ENCODE measurements around the gene GPR4. TPM values are rescaled to one million over a fixed set of nuclear protein-coding genes. Genes with fewer than 3 reads are reported as not detected.

Gene GPR4
- total RNA-seq, 1 experiment from 2014 or later: 0.23 TPM

- intact Hi-C loops (cut with micrococcal nuclease; ENCODE audit: unreplicated experiment) (no loop called here), in situ Hi-C loops (cut with HindIII; ENCODE audit: low pct_unique_long_range_greater_than_20kb, low sequenced_read_pairs) (no loop called here)
- no peak overlapping the region for H3K27ac ChIP-seq (ENCODE audit: low read length)
- CTCF ChIA-PET: interaction anchor here (0.6 to 2.0 kb wide), 2 partner anchors 7 to 40 kb away, joined by 6 to 8 read pairs; no protein-coding TSS in a partner anchor
- no peaks in the 10 kb centered on the region for H3K36me3 ChIP-seq (ENCODE audit: control insufficient read depth, insufficient read depth, low read length)
- DNase-seq (ENCODE audit: low read depth, low spot score): no peak
- no peak overlapping the region for H3K4me3 ChIP-seq (ENCODE audit: low read depth in 2 of 2, low read length in 2 of 2)
- no TSS peak for BruUV-seq (replicated peaks)
- ATAC-seq: peak; percentile 28; the same call in 1 of the 2 replicates
- H3K27me3 ChIP-seq (ENCODE audit: control insufficient read depth, insufficient read depth, low read length): no peaks in the 10 kb centered on the region
- H3K4me1 ChIP-seq (ENCODE audit: control insufficient read depth, insufficient read depth, low read length): no peaks in the 10 kb centered on the region
- POLR2A ChIA-PET: no interaction called here
- no peak for TF ChIP-seq REST (IDR thresholded peaks at IDR 0.05; ENCODE audit: insufficient read depth in 1 of 2, low read depth in 2 of 2, low read length in 1 of 2)
- TF ChIP-seq, protein P1, sequence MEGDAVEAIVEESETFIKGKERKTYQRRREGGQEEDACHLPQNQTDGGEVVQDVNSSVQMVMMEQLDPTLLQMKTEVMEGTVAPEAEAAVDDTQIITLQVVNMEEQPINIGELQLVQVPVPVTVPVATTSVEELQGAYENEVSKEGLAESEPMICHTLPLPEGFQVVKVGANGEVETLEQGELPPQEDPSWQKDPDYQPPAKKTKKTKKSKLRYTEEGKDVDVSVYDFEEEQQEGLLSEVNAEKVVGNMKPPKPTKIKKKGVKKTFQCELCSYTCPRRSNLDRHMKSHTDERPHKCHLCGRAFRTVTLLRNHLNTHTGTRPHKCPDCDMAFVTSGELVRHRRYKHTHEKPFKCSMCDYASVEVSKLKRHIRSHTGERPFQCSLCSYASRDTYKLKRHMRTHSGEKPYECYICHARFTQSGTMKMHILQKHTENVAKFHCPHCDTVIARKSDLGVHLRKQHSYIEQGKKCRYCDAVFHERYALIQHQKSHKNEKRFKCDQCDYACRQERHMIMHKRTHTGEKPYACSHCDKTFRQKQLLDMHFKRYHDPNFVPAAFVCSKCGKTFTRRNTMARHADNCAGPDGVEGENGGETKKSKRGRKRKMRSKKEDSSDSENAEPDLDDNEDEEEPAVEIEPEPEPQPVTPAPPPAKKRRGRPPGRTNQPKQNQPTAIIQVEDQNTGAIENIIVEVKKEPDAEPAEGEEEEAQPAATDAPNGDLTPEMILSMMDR (IDR thresholded peaks at IDR 0.05): no peak
- no peak for TF ChIP-seq POLR2AphosphoS5 (IDR thresholded peaks at IDR 0.05; ENCODE audit: low read depth, low read length)
- TF ChIP-seq SIN3A (IDR thresholded peaks at IDR 0.05; ENCODE audit: borderline replicate concordance, insufficient read depth, low read depth, low read length): no peak
- no peak for TF ChIP-seq TCF7L2 (IDR thresholded peaks at IDR 0.05; ENCODE audit: low read depth, low read length)
- no peaks in the 10 kb centered on the region for H3K9me3 ChIP-seq (ENCODE audit: control insufficient read depth, insufficient read depth, low read depth, low read length)
Measured at GRCh38 chr19:45556835-45557234, 45.2 kb downstream of the GPR4 start.

- ChIA-PET CTCF (no interaction called here), POLR2A (no interaction called here)
- intact Hi-C loops (cut with micrococcal nuclease; ENCODE audit: unreplicated experiment): no loop called here
- TF ChIP-seq, protein P1 (IDR thresholded peaks at IDR 0.05): no peak
- no peak for TF ChIP-seq POLR2AphosphoS5 (IDR thresholded peaks at IDR 0.05; ENCODE audit: low read depth, low read length)
- TF ChIP-seq REST (IDR thresholded peaks at IDR 0.05; ENCODE audit: insufficient read depth in 1 of 2, low read depth in 2 of 2, low read length in 1 of 2): no peak
- no peak for TF ChIP-seq TCF7L2 (IDR thresholded peaks at IDR 0.05; ENCODE audit: low read depth, low read length)
- TF ChIP-seq SIN3A (IDR thresholded peaks at IDR 0.05; ENCODE audit: borderline replicate concordance, insufficient read depth, low read depth, low read length): no peak
- Histone ChIP-seq H3K36me3 (ENCODE audit: control insufficient read depth, insufficient read depth, low read length) (no peaks in the 10 kb centered on the region), H3K27ac (ENCODE audit: low read length) (no peak overlapping the region), H3K9me3 (ENCODE audit: control insufficient read depth, insufficient read depth, low read depth, low read length) (no peaks in the 10 kb centered on the region), H3K27me3 (ENCODE audit: control insufficient read depth, insufficient read depth, low read length) (no peaks in the 10 kb centered on the region), H3K4me1 (ENCODE audit: control insufficient read depth, insufficient read depth, low read length) (no peaks in the 10 kb centered on the region), H3K4me3 (ENCODE audit: low read depth in 2 of 2, low read length in 2 of 2) (no peak overlapping the region)
- BruUV-seq (replicated peaks): no TSS peak
- in situ Hi-C loops (cut with HindIII; ENCODE audit: low pct_unique_long_range_greater_than_20kb, low sequenced_read_pairs): no loop called here
- no peak for ATAC-seq
- DNase-seq (ENCODE audit: low read depth, low spot score): no peak
Measured at GRCh38 chr19:45554481-45554880, 47.5 kb downstream of the GPR4 start.
